ENCODE data around the gene SHOC2.

DNA sequence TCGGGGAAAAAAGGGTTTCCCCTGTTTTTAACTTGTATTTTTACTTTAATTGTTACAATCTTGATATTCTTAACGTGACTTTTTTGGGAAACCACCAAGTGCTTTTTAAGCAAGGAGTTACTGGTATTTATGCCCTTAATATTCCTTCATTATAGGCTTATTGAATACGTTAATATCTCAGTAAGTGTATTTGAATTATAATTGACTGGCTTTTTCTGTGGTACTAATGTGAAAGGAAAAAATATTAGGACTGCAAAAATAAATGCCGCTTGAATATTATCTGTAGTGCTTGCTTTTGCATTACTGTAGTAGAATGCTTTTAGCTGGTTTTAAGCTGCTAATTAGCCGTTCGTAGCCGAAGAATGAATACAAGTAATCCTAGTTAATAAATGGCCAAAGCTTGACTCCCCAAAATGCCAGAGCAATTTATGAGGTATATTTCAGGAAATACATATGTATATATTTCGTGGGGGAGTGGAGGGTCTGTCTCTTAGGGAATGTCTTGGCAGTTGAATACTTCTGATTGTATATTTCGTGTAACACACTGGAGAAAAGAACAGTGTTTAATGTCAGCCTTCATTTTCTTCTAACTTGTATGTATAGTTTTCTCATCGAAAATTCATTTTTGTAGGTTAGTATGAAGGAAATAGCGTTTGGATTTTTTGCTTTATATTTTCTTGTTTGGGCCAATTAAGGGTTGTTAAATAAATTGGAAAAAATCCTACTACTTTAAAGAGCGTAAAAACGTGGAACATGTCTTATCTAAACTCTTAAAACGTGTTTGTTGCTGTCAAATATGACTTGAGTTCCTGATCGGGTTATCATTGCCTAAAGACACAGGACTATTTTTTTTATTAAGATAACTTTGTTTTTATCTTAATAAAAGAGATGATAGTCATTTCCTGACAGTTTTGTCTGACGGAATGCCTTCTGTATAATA lies 46.1 kb upstream of the SHOC2 start:
- no peak for TF ChIP-seq EP300 (IDR thresholded peaks at IDR 0.05; ENCODE audit: low read depth)
- TF ChIP-seq, protein P1, sequence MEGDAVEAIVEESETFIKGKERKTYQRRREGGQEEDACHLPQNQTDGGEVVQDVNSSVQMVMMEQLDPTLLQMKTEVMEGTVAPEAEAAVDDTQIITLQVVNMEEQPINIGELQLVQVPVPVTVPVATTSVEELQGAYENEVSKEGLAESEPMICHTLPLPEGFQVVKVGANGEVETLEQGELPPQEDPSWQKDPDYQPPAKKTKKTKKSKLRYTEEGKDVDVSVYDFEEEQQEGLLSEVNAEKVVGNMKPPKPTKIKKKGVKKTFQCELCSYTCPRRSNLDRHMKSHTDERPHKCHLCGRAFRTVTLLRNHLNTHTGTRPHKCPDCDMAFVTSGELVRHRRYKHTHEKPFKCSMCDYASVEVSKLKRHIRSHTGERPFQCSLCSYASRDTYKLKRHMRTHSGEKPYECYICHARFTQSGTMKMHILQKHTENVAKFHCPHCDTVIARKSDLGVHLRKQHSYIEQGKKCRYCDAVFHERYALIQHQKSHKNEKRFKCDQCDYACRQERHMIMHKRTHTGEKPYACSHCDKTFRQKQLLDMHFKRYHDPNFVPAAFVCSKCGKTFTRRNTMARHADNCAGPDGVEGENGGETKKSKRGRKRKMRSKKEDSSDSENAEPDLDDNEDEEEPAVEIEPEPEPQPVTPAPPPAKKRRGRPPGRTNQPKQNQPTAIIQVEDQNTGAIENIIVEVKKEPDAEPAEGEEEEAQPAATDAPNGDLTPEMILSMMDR (IDR thresholded peaks at IDR 0.05) = no peak
- no peak for TF ChIP-seq POLR2A (IDR thresholded peaks at IDR 0.05)
- no peak for TF ChIP-seq POLR2AphosphoS5 (IDR thresholded peaks at IDR 0.05)

All from transverse colon (tissue), 4 donors.